ENCODE measurements around the gene TRABD2A. TPM values are rescaled to one million over a fixed set of nuclear protein-coding genes. Genes with fewer than 3 reads are reported as not detected.

TRABD2A gene
- total RNA-seq, 2 donors from 2014 or later, result 0.52 to 5.3 TPM

DNA sequence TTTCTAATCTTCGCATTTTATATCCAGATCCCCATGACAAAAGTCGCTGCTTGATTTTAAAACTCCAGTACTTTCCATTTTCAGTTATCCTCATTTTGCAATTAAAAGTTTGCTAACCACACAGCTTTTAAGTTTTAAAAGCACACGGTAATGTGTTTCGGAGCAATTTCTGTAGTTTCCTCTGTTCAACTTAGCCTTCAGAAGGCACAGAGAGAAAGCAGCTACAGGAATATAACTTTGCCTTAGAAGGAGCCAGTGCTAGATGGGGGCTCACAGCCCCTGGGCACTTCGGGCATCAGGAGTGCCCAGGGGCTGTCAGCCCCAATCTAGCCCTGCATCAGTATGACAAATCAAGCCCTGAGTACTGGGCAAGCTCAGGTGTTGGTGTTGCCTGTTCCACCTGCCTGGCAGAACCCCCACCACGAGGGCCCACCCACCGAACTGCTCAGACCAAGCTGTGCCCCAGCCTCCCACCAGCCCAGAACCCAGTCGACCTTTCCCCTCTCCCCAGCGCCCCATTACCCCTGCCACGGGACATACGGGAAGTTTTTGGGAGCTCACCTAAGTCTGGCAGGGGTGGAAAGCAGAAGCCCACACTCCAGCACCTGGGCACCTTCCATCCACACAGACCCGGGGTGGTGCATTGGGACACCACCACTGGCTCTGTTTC lies 47.3 kb downstream of the TRABD2A start:
- DNase-seq (no peak), ATAC-seq (no peak)
- Histone ChIP-seq H3K27ac (peak overlapping the region in 1 of 4 donors; percentile 7), H3K9me3 (no peaks in the 10 kb centered on the region), H3K27me3 (no peaks in the 10 kb centered on the region), H3K36me3 (replicated peaks in 1 of 2; ENCODE audit: insufficient read depth in 1 of 2, low read depth in 2 of 2) (no peaks in the 10 kb centered on the region), H3K4me1 (no peaks in the 10 kb centered on the region), H3K4me3 (no peak overlapping the region)
- intact Hi-C loops (cut with DNase I), result no loop called here
- 70 to 72% methylated on average over 8 to 11 of the region's 12 CpGs for WGBS, 2 donors
- TF ChIP-seq CTCF (IDR thresholded peaks at IDR 0.05), result no peak
- no peak for TF ChIP-seq POLR2A (IDR thresholded peaks at IDR 0.05)

GRCh38 chr2:84832772-84833461 lies 48.0 kb downstream of the TRABD2A start:
- intact Hi-C loops (cut with DNase I), result no loop called here
- DNase-seq (peak in 1 of 4 donors; percentile 54), ATAC-seq (peak; percentile 42)
- no peaks in the 10 kb centered on the region for H3K27me3 ChIP-seq
- no peak for TF ChIP-seq CTCF (IDR thresholded peaks at IDR 0.05)
- no peak for TF ChIP-seq POLR2A (IDR thresholded peaks at IDR 0.05)
- H3K4me1 ChIP-seq, result no peaks in the 10 kb centered on the region
- H3K9me3 ChIP-seq, result no peaks in the 10 kb centered on the region
- H3K27ac ChIP-seq, result peak overlapping the region in 2 of 4 donors; percentile 7 to 24
- 54 to 73% methylated on average over 5 of the region's 5 CpGs for WGBS, 2 donors
- H3K4me3 ChIP-seq, result no peak overlapping the region
- H3K36me3 ChIP-seq (replicated peaks in 1 of 2; ENCODE audit: insufficient read depth in 1 of 2, low read depth in 2 of 2), result no peaks in the 10 kb centered on the region

DNA sequence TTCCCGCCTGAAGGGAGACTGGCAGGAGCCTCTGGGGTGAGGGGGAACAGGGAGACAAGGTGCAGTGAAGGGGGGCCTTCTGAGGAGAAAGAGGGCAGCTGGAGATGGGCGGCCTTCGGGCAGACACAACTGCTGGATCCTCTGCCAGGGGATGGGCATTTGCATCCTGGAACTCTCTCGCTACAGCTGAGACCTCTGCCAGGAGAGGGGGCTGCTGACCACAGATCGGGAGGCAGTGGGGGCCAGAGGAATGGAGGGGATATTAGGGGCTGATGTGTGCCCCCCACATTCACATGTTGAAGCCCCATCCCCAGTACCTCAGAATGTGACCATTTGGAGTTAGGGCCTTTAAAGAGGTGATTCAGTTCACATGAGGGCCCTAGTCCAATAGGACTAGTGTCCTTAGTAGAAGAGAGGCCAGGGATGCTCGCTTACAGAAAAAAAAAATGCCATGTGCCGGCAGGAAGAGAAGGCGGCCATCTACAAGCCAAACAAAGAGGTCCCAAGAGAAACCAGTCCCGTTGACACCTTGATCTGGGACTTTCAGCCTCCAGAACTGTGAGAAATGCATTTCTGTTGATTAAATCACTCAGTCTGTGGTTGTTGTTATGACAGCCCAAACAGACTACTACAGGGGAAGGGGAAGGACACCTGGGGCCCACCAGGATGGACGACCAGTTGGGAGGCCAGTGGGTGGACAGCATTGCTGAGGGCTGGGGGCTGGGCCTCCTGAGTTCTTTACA lies 50.0 kb downstream of the TRABD2A start:
- TF ChIP-seq POLR2A (IDR thresholded peaks at IDR 0.05) (no peak), CTCF (IDR thresholded peaks at IDR 0.05) (no peak)
- intact Hi-C loops (cut with DNase I), result no loop called here
- no peaks in the 10 kb centered on the region for H3K4me1 ChIP-seq
- H3K27ac ChIP-seq, result no peak overlapping the region
- no peaks in the 10 kb centered on the region for H3K27me3 ChIP-seq
- DNase-seq (no peak), ATAC-seq (no peak)
- no peaks in the 10 kb centered on the region for H3K9me3 ChIP-seq
- no peak overlapping the region for H3K4me3 ChIP-seq
- 80 to 83% methylated on average over 10 of the region's 10 CpGs for WGBS, 2 donors
- H3K36me3 ChIP-seq (replicated peaks in 1 of 2; ENCODE audit: insufficient read depth in 1 of 2, low read depth in 2 of 2), result no peaks in the 10 kb centered on the region

DNA sequence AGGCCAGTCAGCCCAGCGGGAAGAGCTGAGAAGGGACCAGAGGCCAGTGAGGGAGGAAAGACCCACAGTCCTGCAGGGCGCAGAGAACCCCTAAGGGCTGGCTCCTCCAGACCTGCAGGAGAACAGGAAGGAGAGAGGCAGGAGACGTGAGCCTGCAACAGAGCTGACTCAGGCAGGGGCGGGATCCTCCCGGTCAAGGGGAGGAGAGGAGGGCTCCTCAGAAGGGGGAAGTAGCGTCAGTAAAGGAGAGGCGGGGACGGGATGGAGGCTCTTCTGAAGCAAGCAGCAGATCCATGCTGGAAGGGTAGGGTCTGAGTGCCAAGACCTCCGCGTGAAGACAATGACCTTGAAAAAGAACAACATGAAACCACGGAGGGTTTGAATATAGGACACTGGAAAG lies 50.8 kb downstream of the TRABD2A start:
- no peak for ATAC-seq
- DNase-seq, result peak in 1 of 4 donors; percentile 56
- no peak overlapping the region for H3K27ac ChIP-seq

More for the DNA sequence above, 50.8 kb downstream of the TRABD2A start:
- Histone ChIP-seq H3K27me3 (no peaks in the 10 kb centered on the region), H3K4me1 (no peaks in the 10 kb centered on the region), H3K4me3 (no peak overlapping the region), H3K9me3 (no peaks in the 10 kb centered on the region), H3K36me3 (replicated peaks in 1 of 2; ENCODE audit: insufficient read depth in 1 of 2, low read depth in 2 of 2) (no peaks in the 10 kb centered on the region)
- intact Hi-C loops (cut with DNase I), result no loop called here
- TF ChIP-seq POLR2A (IDR thresholded peaks at IDR 0.05), result no peak
- TF ChIP-seq CTCF (IDR thresholded peaks at IDR 0.05), result no peak
- 64 to 65% methylated on average over 11 of the region's 11 CpGs for WGBS, 2 donors

Data from body of pancreas (tissue), 4 donors.